Measurements from ENCODE around the gene IL32. TPM values are rescaled to one million over a fixed set of nuclear protein-coding genes. Genes with fewer than 3 reads are reported as not detected.
"Not testable (repeated sequence)": the region's sequence is repeated elsewhere in the genome, so short reads cannot be mapped to it uniquely, and the experiment has no call there.

IL32 gene
- polyA plus RNA-seq, 1 donor: 23.4 TPM

DNA sequence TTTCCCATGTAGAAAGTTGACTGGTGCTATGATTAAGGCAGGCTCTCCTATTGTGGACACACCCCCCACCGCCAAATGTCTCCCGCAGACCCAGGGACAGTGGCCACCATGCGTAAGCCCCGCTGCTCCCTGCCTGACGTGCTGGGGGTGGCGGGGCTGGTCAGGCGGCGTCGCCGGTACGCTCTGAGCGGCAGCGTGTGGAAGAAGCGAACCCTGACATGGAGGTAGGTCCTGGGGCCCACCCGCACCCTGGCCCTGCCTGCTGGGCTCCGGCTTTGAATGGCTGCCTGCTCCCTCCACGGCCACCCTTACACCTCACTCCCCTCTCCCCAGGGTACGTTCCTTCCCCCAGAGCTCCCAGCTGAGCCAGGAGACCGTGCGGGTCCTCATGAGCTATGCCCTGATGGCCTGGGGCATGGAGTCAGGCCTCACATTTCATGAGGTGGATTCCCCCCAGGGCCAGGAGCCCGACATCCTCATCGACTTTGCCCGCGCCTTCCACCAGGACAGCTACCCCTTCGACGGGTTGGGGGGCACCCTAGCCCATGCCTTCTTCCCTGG, 15.4 kb upstream of the IL32 start:
- no peak for DNase-seq

DNA sequence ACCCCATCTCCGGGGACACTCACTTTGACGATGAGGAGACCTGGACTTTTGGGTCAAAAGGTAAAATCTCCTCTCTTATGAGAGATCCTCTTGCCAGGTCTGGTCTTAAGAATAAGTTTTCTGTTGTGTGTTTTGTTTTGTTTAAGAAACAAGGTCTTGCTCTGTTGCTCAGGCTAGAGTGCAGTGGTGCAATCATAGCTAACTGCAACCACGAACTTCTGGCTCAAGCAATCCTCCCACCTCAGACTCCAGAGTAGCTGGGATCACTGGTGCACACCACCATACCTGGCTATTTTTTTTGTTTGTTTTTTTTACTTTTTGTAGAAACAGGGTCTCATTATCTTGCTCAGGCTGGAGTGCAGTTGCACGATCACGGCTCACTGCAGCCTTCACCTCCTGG, 15.0 kb upstream of the IL32 start:
- no peak for DNase-seq

DNA sequence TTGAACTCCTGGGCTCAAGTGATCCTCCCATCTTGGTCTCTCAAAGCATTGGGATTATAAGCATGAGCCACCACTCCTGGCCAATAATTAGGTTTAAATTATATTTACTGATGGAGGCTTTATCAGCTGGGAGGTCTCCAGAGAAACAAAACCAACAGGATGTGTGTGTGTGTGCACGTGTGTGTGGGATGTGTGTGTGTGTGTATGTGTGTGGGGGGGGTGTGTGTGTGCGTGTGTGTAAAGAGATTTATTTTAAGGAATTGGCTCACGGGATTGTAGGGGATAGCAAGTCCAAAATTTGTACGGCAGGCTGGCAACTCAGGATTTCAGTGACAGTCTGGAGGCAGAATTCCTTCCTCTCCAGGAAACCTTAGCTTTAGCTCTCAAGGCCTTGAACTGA, 14.4 kb upstream of the IL32 start:
- no peak for DNase-seq

DNA sequence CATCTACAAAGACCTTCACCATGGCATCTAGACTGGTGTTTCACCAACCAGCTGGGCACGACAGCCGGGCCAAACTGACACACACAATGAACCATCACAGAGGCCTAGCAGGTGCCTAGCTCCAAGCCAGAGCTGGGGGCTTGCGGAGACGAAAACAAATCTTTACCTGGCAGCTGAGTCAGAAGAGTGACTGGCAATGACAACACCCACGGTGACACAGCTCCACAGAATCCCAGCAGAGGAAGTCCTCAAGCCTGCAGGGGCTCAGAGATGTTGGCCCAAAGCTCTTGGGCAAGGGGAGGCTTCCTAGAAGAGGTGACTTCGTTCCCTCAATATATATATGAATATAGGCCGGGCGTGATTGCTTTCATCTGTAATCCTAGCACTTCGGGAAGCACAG, 13.9 kb upstream of the IL32 start:
- DNase-seq: no peak

DNA sequence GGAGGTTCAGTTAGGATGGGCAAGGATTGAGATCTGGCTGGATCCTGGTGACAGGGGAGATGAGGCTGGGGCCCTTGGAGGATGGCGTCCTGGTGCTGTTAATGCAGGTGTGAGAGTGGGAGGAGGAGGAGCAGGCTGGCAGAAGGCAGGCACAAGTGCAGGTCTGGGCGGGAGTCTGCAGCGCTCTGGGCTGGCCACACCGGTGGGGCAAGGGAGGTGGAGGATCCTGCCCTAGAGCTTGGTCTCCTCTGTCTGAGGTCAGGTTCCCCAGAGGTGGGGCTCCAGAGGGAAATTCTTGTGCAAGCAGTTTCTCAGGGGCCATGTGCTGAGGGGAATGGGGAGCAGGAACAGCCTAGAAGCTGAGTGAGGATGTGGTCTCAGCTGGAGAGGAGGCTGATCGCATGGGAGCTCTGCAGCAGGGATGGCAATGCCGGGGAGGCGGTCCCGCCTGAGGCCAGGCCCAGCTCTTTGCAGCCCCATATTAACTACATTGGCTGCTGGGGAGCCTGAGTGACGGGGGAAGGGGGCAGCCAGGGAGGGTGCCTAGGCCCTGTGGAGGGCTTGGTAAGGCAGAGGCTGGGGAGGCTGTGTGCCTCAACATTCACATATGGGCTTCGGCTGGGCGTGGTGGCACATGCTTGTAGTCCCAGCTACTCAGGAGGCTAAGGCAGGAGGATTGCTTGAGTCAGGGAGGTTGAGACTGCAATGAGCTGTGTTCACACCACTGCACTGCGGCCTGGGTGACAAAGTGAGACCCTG, 12.7 kb upstream of the IL32 start:
- DNase-seq: not testable (repeated sequence)

DNA sequence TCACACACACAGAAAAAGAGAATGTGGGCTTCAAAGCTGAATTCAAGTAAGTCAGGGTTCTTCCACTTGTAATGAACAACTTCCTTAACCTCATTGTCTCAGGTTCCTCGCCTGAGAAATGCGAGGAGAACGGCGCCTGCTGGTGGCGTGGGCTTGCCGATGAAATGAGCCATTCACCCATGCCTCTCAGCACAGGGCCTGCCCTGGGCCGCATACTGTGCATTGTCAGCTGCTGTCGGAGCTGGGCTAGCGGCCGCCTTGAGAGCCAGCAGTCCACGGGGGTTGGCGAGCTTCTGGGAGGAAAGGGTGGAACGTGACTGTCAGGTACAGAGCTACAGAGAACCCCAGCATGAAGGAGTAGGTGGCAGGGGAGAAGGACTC, 12.1 kb upstream of the IL32 start:
- DNase-seq: not testable (repeated sequence)

DNA sequence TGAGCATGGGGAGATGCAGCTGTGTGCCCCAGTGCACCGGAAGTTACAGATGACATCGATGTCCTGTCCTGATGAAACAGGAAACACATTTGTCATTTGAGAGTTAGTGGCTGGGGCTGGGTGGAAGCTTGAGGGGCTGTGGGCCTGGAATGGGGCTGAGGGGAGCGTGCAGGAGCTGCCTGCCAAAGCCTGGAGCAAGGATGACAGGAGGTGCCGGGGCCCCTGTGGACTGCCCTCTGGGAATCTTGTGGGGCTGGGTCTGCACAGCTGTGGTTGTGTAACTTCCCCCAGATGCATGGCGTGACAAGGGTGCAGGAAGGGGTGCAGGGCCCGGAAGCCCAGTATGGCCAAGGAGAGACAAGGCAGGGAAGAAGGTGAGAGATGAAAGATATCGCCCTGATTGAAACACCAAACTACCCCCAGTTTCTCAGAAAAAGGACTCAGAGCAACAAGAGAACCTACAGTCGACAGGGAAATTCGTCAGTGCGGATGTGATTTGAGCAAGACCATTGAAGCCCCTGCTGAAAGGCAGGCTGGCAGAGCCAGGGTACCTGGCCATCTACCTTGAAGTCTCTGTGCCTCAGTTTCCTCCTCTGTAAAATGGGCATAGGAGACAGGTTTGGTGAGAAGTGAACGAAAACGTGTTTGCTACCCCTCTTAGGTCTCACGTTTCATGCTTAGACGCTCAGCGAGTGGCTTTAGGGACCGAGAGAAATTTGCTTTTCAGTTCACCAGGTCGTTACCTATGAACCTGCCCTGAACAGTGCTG, 10.3 kb upstream of the IL32 start:
- no peak for DNase-seq

DNA sequence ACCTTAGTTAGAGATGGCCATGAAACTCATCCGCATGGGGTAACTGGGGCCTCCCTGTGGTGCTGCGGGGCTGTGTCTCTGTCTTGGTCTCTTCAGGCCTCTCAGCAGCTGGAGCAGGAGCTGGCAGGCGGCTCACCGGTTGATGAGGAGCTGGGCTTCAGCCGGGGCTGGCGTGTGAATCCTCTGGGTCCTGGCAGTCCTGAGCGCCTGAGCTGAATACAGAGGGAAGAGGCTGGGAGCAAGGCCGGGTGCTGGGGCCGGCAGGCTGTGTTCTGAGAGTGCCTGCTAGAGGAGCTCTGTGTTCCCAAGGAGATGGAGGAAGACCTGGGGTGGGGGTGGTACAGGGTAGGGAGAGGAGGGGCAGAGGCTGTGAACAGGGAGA, 9.7 kb upstream of the IL32 start:
- DNase-seq: not testable (repeated sequence)

DNA sequence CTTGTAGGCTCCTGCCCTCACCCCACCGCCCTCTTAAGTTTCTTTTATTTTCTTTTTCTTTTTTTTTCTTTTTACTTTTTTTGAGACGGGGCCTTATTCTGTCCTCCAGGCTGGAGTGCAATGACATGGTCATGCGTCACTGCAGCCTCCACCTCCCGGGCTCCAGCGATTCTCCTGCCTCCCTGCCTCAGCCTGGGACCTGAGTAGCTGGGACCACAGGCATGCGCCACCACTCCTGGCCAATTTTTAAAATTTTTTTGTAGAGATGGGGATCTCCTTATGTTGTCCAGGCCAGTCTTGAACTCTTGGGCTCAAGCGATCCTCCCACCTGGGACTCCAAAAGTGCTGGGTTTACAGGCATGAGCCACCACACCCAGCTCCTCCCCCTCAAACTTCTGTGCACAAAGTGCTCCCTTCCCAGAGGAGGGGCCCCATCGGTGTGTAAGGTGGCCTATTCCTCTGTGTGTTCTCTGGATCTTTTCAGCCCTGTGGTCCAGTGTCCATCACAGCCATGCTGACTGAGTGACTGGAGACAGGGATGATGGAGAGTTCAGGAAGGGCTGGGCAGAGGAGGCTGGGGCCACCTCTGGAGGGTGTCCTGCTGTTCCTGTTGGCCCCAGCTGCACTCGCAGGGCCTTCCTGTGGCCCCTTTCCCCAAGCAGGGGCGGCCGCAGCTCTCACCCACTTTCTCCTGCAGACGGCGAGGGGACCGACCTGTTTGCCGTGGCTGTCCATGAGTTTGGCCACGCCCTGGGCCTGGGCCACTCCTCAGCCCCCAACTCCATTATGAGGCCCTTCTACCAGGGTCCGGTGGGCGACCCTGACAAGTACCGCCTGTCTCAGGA, 8.9 kb upstream of the IL32 start:
- no peak for DNase-seq

DNA sequence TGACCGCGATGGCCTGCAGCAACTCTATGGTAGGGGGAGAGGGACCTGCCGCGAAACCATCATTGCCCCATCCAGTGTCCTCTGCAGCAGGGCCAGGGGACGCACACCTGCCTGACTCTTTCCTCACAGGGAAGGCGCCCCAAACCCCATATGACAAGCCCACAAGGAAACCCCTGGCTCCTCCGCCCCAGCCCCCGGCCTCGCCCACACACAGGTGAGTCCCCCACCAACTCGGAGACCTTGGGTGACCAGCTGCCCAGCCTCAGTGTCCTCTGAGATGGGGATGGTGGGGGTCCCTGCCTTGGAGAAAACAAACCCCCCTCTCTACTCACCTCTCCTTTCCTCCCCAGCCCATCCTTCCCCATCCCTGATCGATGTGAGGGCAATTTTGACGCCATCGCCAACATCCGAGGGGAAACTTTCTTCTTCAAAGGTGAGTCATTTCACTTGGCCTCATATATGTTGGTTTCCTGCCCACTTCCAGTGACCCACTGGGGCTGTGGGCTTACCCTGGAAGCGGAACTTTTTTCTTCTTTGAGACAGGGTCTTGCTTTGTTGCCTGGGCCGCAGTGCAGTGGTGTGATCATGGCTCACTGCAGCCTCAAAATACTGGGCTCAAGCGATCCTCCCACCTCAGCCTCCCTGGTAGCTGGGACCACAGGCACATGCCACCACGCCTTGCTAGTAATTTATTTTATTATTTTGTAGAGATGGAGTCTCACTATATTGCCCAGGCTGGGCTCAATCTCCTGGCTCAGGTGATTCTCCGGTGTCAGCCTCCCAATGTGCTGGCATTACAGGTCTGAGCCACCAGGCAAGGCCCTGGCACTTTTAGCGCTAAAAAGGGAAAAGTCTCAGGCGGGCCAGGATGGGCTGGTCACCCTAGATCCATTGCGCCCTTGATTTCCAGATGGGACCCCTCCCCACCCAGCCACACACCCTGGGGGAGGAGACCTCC, 8.0 kb upstream of the IL32 start:
- no peak for DNase-seq

DNA sequence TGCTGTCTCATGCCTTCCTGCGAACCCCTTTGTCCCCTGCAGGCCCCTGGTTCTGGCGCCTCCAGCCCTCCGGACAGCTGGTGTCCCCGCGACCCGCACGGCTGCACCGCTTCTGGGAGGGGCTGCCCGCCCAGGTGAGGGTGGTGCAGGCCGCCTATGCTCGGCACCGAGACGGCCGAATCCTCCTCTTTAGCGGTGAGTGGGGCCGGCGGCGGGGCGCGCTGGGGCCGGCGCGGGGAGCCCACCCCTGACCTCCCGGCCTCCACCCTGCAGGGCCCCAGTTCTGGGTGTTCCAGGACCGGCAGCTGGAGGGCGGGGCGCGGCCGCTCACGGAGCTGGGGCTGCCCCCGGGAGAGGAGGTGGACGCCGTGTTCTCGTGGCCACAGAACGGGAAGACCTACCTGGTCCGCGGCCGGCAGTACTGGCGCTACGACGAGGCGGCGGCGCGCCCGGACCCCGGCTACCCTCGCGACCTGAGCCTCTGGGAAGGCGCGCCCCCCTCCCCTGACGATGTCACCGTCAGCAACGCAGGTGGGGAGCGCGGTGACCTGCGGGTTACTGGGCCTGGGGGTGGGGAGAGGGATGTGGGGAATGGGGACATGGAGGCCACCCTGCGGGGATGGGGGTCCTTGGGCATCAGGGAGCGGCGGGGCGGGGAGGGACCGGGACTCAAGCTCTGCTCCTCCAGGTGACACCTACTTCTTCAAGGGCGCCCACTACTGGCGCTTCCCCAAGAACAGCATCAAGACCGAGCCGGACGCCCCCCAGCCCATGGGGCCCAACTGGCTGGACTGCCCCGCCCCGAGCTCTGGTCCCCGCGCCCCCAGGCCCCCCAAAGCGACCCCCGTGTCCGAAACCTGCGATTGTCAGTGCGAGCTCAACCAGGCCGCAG, 7.1 kb upstream of the IL32 start:
- peak; percentile 58 for DNase-seq

DNA sequence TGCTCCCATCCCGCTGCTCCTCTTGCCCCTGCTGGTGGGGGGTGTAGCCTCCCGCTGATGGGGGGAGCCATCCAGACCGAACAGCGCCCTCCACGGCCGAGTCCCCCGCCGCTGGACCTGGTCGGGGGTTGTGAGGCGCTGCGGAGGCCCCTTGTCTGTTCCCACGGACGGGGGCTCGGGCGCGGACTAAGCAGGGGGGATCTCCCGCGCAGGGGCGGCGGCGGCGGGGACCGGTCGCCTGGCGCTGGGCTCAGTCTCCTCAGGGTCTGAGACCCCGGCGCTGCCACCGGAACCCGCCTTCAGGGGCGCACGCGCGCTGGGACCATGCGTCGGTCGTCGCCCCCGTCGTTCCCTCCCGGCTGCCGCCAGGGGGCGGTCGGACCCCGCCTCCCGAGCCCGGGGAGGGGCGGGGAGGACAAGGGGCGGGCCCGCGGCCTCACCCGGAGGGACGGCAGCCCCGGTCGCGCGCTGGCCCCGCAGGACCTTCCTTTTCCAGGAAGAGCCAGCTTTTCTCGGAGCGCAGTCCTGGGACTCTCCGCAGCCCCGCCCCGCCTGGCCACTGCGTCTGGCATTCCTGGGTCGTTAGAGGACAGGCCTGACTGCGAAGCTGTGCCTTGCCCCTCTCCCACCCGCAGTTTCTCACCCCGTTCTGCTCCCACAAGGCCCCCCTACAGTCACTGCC, 6.3 kb upstream of the IL32 start:
- DNase-seq: peak; percentile 88

DNA sequence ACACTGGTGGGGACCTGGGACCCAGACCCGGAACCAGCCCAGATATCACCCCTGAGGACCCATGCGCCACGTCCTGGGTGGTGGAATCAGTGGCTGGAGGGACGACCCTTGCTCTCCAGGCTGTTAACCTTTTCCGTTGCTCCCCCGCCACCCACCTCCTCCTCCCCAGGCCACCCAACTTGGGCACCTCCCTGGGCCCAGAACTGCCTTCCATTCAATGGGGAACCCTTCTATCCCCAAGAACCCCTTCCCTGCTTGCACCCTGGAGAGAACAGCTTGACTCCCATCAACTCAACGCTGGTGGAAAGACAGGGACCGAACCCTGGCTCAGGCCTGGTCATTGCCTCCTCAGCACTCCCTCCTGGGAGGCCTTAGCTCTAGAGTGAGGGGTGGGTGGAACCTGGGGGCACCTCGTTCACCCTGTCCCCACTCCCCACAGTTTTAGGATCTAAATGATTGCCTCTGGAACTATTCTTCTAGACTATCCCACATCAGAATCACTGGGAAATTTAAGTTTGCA, 5.7 kb upstream of the IL32 start:
- DNase-seq: no peak

DNA sequence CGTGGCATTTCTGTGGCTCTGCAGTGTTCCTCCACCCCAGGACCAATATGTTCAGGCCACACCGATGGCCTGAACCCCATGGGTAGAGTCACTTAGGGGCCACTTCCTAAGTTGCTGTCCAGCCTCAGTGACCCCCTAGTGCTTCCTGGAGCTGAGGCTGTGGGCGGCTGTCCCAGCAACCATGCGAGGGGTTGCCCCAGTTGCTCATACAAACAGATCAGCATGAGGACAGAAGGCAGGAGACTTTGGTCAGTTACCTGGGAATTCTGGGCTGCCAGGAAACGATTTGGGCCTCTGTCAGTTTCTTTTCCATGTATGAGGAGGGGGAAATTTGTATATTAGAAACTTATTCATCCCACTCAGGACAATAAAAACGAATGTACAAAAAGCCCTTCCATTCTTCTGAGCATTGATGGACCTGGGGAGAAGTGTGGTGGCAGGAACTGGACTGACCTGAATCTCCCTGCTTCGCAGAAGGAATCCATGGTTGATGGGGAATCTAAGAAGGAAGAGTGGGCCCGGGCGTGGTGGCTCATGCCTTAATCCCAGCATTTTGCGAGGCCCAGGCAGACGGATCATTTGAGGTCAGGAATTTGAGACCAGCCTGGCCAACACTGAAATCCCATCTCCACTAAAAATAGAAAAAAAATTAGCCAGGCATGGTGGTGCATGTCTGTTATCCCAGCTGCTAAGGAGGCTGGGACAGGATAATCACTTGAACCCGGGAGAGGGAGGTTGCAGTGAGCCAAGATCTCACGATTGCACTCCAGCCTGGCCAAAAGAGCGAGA, 4.9 kb upstream of the IL32 start:
- no peak for DNase-seq

DNA sequence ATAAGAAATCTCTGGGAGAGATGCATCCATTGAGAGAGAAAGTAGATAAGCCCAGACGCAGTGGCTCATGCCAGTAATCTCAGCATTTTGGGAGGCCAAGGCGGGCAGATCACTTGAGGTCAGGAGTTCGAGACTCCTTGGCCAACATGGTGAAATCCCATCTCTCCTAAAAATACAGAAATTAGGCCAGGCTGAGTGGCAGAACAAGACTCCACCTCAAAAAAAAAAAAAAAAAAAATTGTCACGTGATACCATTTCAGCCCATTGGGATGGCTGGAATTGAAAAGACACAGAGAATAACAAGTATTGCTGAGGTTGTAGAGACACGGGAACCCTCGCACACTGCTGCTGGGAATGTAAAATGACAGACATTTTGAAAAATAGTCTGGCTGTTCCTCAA, 2.9 kb upstream of the IL32 start:
- DNase-seq: no peak

DNA sequence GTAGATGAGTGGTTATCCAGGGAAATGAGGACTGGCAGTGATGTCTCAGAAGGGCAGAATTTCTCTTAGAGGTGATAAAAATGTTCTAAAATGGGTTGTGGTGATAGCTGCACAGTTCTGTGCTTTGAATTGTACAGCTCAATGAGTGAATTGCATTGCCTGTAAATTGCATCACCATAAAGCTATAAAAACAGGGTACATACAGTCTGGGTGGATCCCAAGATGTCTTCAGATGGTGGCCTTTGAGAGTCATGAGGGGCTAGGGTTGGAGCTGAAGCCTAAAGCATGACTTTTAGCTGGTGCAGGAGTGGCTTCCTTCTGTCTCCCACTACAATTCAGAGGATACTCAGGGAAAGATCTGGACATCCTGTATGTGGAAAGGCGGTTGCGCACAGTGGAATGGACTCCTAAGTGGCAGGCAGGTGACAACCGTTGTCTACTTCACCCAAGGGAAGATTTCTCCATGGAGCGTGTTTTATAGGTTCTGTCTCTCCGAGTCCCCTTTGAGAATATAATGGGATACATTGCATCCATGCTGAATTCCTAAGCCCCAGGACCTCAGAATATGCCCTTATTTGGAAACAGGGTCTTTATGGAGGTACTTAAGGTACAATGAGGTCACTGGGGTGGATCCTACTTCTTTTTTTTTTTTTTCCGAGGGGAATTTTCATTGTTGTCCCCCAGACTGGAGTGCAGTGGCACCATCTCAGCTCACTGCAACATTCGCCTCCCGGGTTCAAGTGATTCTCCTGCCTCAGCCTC, 1.6 kb upstream of the IL32 start:
- DNase-seq: no peak

DNA sequence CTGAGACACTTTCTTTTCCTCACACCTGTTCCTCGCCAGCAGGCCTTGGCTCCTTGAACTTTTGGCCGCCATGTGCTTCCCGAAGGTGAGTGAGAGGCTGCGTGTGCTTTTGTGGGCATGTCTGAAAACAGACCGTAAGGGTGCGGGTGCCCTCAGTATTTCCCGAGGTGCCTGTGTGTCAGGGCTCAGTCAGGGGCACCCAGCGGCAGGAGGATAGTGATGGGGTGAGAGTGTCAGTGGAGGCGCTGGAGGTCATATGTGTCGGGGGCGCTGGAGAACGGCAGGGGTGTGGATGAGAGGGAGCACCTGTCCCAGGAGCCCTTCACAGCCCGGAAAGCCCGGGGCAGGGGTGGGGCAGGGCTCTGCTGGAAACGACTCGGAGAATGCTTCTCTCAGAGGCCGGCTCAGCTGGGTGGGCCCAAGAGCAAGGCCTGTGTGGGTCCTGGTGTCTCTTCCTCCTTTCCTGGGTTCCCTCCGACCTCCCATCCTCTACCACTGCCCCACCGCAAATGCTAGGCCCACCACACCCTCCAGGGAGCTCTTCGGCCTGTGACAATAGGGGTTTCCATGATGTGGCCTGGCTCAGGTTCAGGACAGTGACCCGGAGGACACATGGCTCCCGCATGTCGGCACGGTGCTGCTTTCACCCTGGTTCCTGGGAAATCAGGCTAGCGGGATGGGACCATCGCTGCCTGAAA, 451 bp downstream of the IL32 start:
- DNase-seq: no peak
